RWPE1 (cell line): ENCODE data around the gene CD248.

ENCODE experiments used
- CTCF ChIA-PET: fragments of 350-600 bp; sonication (Branson Sonifier 250); formaldehyde crosslinking; extraction: SDS; loops from one replicate; lab custom pipeline; 2021; lab: Yijun Ruan, JAX
- POLR2A ChIA-PET: fragments of 400-600 bp; formaldehyde crosslinking; extraction: SDS; loops from one replicate; lab custom pipeline; 2020; ENCODE audit warnings: antibody characterized with exemption; ENCODE audit not compliant: low non-redundant PET; lab: Yijun Ruan, JAX
- DNase-seq: peaks from one replicate; pipeline ENCODE4 v3.0.0; 2012; ENCODE audit warnings: low spot score
- H3K27ac ChIP-seq: fragments of 450-650 bp; 2 replicates; pipeline ENCODE4 v1.5.1; 2017
- TF ChIP-seq, protein P1 (sequence below): fragments of 450-650 bp; conservative IDR thresholded peaks from 2 replicates; pipeline ENCODE4 v1.5.1; 2017; ENCODE audit warnings: low read depth, mild to moderate bottlenecking

Gene CD248

DNA sequence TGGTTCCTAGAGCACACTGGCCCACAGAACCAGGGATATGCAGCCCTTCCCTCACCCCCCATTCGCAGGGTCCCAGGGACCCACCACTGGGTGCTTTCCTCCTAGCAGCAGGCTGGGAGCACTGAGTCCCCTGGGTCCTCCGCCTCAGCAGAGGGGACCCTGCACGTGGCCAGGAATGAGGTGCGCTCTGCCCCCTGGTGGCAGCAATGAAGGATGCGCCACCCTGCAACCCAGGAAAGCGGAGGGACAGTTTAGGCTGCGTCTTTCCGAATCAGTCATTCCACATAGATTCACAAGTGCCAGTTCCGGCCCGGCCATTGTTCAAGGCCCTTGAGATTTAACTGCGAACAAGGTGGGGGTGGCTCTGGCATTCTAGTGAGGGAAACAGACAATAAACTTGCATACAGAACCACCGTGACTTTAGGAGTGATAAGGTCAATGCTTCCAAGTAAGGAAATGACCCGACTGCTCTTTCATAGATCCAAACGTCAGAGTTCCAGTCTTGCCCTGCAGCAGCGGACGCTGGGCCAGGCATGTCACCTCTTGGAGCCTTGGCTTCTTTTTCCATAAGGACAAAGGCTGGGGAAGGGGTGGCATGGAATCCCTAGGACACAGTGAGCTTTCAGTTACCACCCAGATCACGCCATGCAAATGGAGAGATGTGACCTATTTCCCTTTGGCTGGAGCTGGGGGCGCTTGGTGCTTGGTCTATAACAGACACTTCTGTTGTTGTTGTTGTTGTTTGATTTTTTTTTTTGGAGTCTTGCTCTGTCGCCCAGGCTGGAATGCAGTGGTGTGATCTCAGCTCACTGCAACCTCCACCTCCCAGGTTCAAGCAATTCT, 11.7 kb upstream of the CD248 start:
- peak; percentile 65 for DNase-seq
- TF ChIP-seq, protein P1, sequence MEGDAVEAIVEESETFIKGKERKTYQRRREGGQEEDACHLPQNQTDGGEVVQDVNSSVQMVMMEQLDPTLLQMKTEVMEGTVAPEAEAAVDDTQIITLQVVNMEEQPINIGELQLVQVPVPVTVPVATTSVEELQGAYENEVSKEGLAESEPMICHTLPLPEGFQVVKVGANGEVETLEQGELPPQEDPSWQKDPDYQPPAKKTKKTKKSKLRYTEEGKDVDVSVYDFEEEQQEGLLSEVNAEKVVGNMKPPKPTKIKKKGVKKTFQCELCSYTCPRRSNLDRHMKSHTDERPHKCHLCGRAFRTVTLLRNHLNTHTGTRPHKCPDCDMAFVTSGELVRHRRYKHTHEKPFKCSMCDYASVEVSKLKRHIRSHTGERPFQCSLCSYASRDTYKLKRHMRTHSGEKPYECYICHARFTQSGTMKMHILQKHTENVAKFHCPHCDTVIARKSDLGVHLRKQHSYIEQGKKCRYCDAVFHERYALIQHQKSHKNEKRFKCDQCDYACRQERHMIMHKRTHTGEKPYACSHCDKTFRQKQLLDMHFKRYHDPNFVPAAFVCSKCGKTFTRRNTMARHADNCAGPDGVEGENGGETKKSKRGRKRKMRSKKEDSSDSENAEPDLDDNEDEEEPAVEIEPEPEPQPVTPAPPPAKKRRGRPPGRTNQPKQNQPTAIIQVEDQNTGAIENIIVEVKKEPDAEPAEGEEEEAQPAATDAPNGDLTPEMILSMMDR: peak; percentile 91
- peak overlapping the region; percentile 100 for H3K27ac ChIP-seq
- ChIA-PET POLR2A (no interaction called here), CTCF (interaction anchor here (0.7 to 1.1 kb wide), 3 partner anchors 11 to 16 kb away, joined by 3 to 5 read pairs (median 4); partner anchors contain the start of genes BRMS1 and CD248)

DNA sequence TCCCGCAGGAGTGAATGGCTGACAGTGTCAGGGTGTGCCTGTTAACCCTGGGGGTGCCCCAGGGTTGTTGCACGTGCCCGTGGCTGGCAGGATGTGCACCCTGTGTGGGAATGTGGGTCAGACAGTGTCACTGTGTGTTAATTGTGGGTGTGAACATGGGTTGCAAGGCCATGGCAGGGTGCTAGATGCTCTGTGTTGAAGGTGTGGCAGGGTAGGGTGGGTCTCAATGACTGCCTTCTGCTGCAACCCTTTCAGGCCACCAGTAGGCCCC, 11.1 kb upstream of the CD248 start:
- ChIA-PET CTCF (no interaction called here), POLR2A (no interaction called here)
- TF ChIP-seq, protein P1: no peak
- DNase-seq: no peak
- H3K27ac ChIP-seq: peak overlapping the region; percentile 100

DNA sequence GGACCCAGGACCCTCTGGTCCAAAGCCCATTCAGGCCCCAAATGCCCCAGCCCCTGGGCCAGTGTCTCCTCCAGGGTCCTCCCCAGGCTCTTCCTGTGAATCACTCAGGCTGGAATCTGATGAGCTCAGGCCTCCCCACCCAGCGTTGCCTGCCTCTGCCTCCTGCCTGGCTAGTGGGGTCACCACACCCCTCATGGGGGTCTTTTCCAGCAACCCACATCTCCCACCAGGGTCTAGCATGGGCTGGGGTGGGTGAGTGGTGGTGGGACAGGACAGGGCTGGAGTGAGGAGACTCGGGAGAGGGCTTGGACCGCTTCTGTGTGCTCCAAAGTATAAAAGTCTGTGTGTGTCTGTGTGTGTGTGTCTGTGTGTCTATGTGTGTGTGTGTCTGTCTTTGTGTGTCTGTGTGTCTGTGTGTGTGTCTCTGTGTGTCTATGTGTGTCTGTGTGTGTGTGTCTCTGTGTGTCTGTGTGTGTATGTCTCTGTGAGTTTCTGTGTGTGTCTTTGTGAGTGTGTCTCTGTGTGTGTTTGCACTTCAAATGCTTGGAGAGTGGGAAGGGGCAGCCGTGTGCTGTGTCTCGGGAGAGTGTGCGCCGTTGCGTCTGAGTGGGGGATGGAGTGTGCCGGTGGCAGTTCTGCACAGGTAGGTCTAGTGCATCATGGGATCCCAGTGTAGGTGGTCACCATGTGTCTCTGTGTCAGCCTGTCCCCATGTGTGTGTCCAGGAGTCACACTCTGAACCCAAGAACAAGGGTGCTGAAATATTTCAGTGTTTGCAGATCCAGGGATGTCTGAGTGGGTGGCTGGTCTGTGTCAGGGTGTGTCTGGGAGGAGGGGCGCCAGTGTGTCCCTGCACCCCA, 10.6 kb upstream of the CD248 start:
- ChIA-PET CTCF (interaction anchor here (1.1 to 3.7 kb wide), 2 partner anchors 8 to 15 kb away, joined by 3 to 25 read pairs; no protein-coding TSS in a partner anchor), POLR2A (interaction anchor here (0.9 kb wide), 1 partner anchor 8 kb away, joined by 8 read pairs; no protein-coding TSS in a partner anchor)
- peak; percentile 54 for DNase-seq
- TF ChIP-seq, protein P1: no peak
- peak overlapping the region; percentile 100 for H3K27ac ChIP-seq

DNA sequence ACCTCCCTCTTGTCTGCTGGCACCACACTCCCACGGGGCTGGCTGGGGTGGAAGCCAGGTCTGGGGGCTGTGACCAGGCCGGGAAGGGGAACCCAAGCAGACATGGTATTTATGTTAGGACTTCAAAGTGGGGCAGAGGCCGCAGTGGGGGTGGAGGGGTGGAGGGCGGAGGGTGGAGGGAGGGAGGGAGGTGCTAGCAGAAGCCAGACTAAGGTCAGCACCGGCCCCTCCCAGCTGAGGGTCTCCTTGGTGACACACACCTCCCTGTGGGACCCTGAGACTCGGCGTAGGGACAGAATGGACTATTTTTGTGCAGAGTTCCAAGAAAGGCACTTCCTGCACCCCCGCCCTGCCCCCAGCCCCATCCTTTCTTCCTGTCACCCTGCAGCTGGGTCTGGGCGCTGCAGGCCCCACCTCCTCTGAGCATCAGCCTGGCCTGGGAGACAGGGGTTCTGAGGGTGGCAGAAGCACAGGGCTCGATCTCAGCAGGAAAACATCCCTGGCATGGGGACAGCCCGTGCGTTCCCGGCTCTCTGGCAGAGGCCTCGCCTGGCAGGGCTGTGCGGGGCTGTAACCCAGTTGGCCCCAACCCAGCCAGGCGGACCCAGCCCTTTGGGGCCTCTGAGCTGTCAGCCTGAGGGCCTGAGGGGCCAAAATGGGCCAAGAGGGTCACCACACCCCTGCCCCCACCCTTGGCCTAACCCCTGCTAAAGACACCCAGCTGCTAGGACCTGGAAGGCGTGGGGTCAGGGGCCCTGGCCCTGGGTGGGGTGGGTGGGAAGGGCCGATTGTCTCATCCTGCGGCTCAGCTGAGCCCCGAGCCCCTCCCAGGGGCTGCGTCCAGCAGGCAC, 9.6 kb upstream of the CD248 start:
- no peak for DNase-seq
- TF ChIP-seq, protein P1: no peak
- CTCF ChIA-PET: interaction anchor here (0.5 to 3.7 kb wide), 3 partner anchors 9 to 37 kb away, joined by 3 to 25 read pairs (median 3); no protein-coding TSS in a partner anchor
- H3K27ac ChIP-seq: peak overlapping the region; percentile 100
- POLR2A ChIA-PET: interaction anchor here (0.9 kb wide), 1 partner anchor 9 kb away, joined by 8 read pairs; no protein-coding TSS in a partner anchor

DNA sequence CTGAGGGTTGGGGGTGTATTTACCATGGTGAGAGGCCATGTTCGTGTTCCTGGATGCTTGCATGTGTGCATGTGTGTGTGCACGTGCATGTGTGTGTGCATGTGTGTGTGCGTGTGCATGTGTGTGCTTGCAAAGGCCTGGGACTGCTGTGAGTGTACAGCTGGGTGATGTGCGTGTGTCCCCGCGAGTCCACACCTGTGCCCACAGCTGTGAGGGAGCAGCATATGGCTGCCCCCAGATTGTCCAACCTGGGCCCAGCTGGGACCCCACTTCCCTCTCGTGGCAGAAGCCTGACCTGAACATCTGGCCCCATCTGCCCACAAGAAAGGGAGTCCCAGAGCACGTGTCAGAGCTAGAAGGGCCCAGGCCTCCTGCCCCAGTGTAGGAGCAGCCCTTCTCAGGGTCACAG, 8.4 kb upstream of the CD248 start:
- TF ChIP-seq, protein P1: no peak
- no peak for DNase-seq
- H3K27ac ChIP-seq: peak overlapping the region; percentile 100
- CTCF ChIA-PET: interaction anchor here (3.7 kb wide), 1 partner anchor 13 kb away, joined by 25 read pairs; no protein-coding TSS in a partner anchor
- POLR2A ChIA-PET: no interaction called here
